CD4-positive, alpha-beta T cell treated with Interleukin-12 subunit alpha and Interleukin-12 subunit beta, for 1 hour (primary cell): ENCODE results near the gene TUBB2B.
"Not testable (repeated sequence)": the region's sequence is repeated elsewhere in the genome, so short reads cannot be mapped to it uniquely, and the experiment has no call there.

Experiments
- DNase-seq: peaks from one replicate; pipeline ENCODE4 v3.0.0-alpha.2; 2020

The TUBB2B gene

GRCh38 chr6:3209114-3210023 lies 18.1 kb downstream of the TUBB2B start:
- no peak for DNase-seq

GRCh38 chr6:3208775-3209113 lies 18.7 kb downstream of the TUBB2B start:
- DNase-seq: no peak

- DNase-seq: no peak
Measured at GRCh38 chr6:3208098-3208774, 19.2 kb downstream of the TUBB2B start.

- no peak for DNase-seq
Measured at GRCh38 chr6:3206339-3207015, 21.0 kb downstream of the TUBB2B start.

- no peak for DNase-seq
Measured at GRCh38 chr6:3205913-3206312, 21.5 kb downstream of the TUBB2B start.

GRCh38 chr6:3204921-3205320 lies 22.5 kb downstream of the TUBB2B start:
- DNase-seq: no peak

GRCh38 chr6:3202999-3203696 lies 24.3 kb downstream of the TUBB2B start:
- DNase-seq: no peak

GRCh38 chr6:3201388-3201787 lies 26.1 kb downstream of the TUBB2B start:
- no peak for DNase-seq

GRCh38 chr6:3200682-3201081 lies 26.8 kb downstream of the TUBB2B start:
- no peak for DNase-seq

GRCh38 chr6:3199382-3199781 lies 28.1 kb downstream of the TUBB2B start:
- no peak for DNase-seq

GRCh38 chr6:3197734-3198133 lies 29.7 kb downstream of the TUBB2B start:
- not testable (repeated sequence) for DNase-seq

- no peak for DNase-seq
Measured at GRCh38 chr6:3196770-3197169, 30.7 kb downstream of the TUBB2B start.

GRCh38 chr6:3195695-3196497 lies 31.6 kb downstream of the TUBB2B start:
- no peak for DNase-seq

- no peak for DNase-seq
Measured at GRCh38 chr6:3195420-3195694, 32.1 kb downstream of the TUBB2B start.

GRCh38 chr6:3194535-3195419 lies 32.7 kb downstream of the TUBB2B start:
- DNase-seq: no peak

GRCh38 chr6:3193102-3193849 lies 34.2 kb downstream of the TUBB2B start:
- DNase-seq: no peak

- DNase-seq: no peak
Measured at GRCh38 chr6:3190779-3191178, 36.7 kb downstream of the TUBB2B start.

- DNase-seq: no peak
Measured at GRCh38 chr6:3190056-3190455, 37.4 kb downstream of the TUBB2B start.

- not testable (repeated sequence) for DNase-seq
Measured at GRCh38 chr6:3189192-3189591, 38.3 kb downstream of the TUBB2B start.

GRCh38 chr6:3188262-3188661 lies 39.2 kb downstream of the TUBB2B start:
- DNase-seq: no peak

- DNase-seq: no peak
Measured at GRCh38 chr6:3186974-3187382, 40.5 kb downstream of the TUBB2B start.
